CD14-positive monocyte (primary cell): ENCODE results near the gene EDEM1. TPM values are rescaled to one million over a fixed set of nuclear protein-coding genes. Genes with fewer than 3 reads are reported as not detected.

Source experiments
- DNase-seq, 3 donors: peaks; one replicate each; pipeline ENCODE4 v3.0.0-alpha.2; 2011 to 2022
- H2AFZ ChIP-seq: 2 replicates; pipeline ENCODE4 v1.6.0; 2012; ENCODE audit warnings: mild to moderate bottlenecking, low read depth, low read length, inconsistent platforms; ENCODE audit not compliant: insufficient read depth, poor library complexity, severe bottlenecking
- H3K27ac ChIP-seq, 2 donors: 1 replicate in 1 of 2; 2 replicates in 1 of 2; pipeline ENCODE4 v1.5.1; 2012 to 2013; ENCODE audit warnings: low read length in 2 of 2, control low read depth in 1 of 2, inconsistent platforms in 1 of 2, low read depth in 1 of 2, mild to moderate bottlenecking in 1 of 2
- H3K27me3 ChIP-seq, 2 donors: one replicate each; pipeline versions ENCODE4 v1.6.0 to v1.6.1; 2011 to 2013; ENCODE audit warnings: low read length in 2 of 2; ENCODE audit not compliant: control insufficient read depth in 2 of 2, insufficient read depth in 2 of 2
- H3K36me3 ChIP-seq, 2 donors: replicated peaks in 1 of 2; 1 replicate in 1 of 2; 2 replicates in 1 of 2; pipeline versions ENCODE4 v1.5.1 to v1.6.1; 2012 to 2013; ENCODE audit warnings: low read length in 2 of 2, control low read depth in 1 of 2, inconsistent platforms in 1 of 2, mild to moderate bottlenecking in 1 of 2; ENCODE audit not compliant: insufficient read depth in 2 of 2, control insufficient read depth in 1 of 2
- H3K4me1 ChIP-seq, 2 donors: 1 replicate in 1 of 2; 2 replicates in 1 of 2; pipeline versions ENCODE4 v1.5.1 to v1.6.1; 2012 to 2013; ENCODE audit warnings: low read length in 2 of 2, control low read depth in 1 of 2, inconsistent platforms in 1 of 2, mild to moderate bottlenecking in 1 of 2, moderate library complexity in 1 of 2; ENCODE audit not compliant: insufficient read depth in 2 of 2, control insufficient read depth in 1 of 2
- H3K4me2 ChIP-seq: replicated peaks from 2 replicates; pipeline ENCODE3; 2012; ENCODE audit warnings: low read length, moderate library complexity, mild to moderate bottlenecking; ENCODE audit not compliant: poor library complexity, severe bottlenecking; ENCODE audit errors: extremely low read depth
- H3K4me3 ChIP-seq, 3 experiments: fragments of 200-600 bp in 1 of 3; sonication (generic) in 1 of 3; replicated peaks in 1 of 3; 1 replicate in 2 of 3; 2 replicates in 1 of 3; pipeline ENCODE4 v1.5.1; 2011 to 2013; ENCODE audit warnings: low read length in 3 of 3, mild to moderate bottlenecking in 3 of 3, control low read depth in 2 of 3, low read depth in 2 of 3, inconsistent platforms in 1 of 3, moderate library complexity in 1 of 3
- H3K79me2 ChIP-seq: 2 replicates; pipeline ENCODE4 v1.6.0; 2012; ENCODE audit warnings: mild to moderate bottlenecking, control low read depth, inconsistent platforms, low read length, moderate library complexity; ENCODE audit not compliant: insufficient read depth
- H3K9ac ChIP-seq: 2 replicates; pipeline ENCODE4 v1.6.0; 2017; ENCODE audit warnings: low read length, mild to moderate bottlenecking; ENCODE audit not compliant: insufficient read depth, poor library complexity, severe bottlenecking
- H3K9me3 ChIP-seq, 2 donors: replicated peaks in 1 of 2; 1 replicate in 1 of 2; 2 replicates in 1 of 2; pipeline versions ENCODE4 v1.5.1 to v1.6.1; 2012 to 2013; ENCODE audit warnings: low read length in 2 of 2, control low read depth in 1 of 2; ENCODE audit not compliant: control insufficient read depth in 1 of 2, insufficient read depth in 1 of 2
- H4K20me1 ChIP-seq: 2 replicates; pipeline ENCODE4 v1.6.0; 2012; ENCODE audit warnings: mild to moderate bottlenecking, low read length, control low read depth, moderate library complexity; ENCODE audit not compliant: insufficient read depth
- H3K27ac Mint-ChIP-seq, 7 donors: one replicate each; pipeline ENCODE4 v1.8.0; 2020; ENCODE audit warnings: mild to moderate bottlenecking in 7 of 7, mixed read lengths in 7 of 7, moderate library complexity in 6 of 7, inconsistent platforms in 2 of 7
- H3K27me3 Mint-ChIP-seq, 3 donors: one replicate each; pipeline ENCODE4 v1.8.0; 2021 to 2022; ENCODE audit warnings: low read depth in 3 of 3, mild to moderate bottlenecking in 3 of 3, mixed read lengths in 3 of 3, moderate library complexity in 3 of 3, inconsistent platforms in 1 of 3
- H3K36me3 Mint-ChIP-seq, 2 donors: one replicate each; pipeline ENCODE4 v1.8.0; 2020; ENCODE audit warnings: mixed read lengths in 2 of 2, inconsistent platforms in 1 of 2, mild to moderate bottlenecking in 1 of 2
- H3K4me1 Mint-ChIP-seq: one replicate; pipeline ENCODE4 v1.8.0; 2020; ENCODE audit warnings: mild to moderate bottlenecking, mixed read lengths
- H3K4me3 Mint-ChIP-seq, 2 donors: one replicate each; pipeline ENCODE4 v1.8.0; 2020; ENCODE audit warnings: mild to moderate bottlenecking in 2 of 2, mixed read lengths in 2 of 2, moderate library complexity in 1 of 2
- H3K9me3 Mint-ChIP-seq, 7 donors: one replicate each; pipeline ENCODE4 v1.8.0; 2020 to 2022; ENCODE audit warnings: mixed read lengths in 7 of 7, mild to moderate bottlenecking in 6 of 7, moderate library complexity in 6 of 7, inconsistent platforms in 2 of 7
- WGBS: methylation state at CpG from one replicate; pipeline ENCODE4 v1.1.5; 2013; ENCODE audit warnings: missing lambda C conversion rate; ENCODE audit not compliant: insufficient coverage; 5-methylcytosine and 5-hydroxymethylcytosine counted together
- intact Hi-C, 2 donors: fragments of 100-400 bp; cut with micrococcal nuclease; formaldehyde crosslinking; loops; one replicate each; pipeline versions ENCODE4 v1.15.0 to v1.15.1; 2023
- polyA plus RNA-seq, 3 donors: library from polyadenylated mRNA; depleted of rRNA in 1 of 3; unstranded in 2 of 3; stranded (reverse) in 1 of 3; fragments of 300-500 nt in 2 of 3; fragments of >200 nt in 1 of 3; fragmentation: Illumina TruSeq in 2 of 3; gene quantifications; 1 replicate in 2 of 3; 2 replicates in 1 of 3; pipeline ENCODE4 v1.2.3, GENCODE V29; 2012 to 2021
- TF ChIP-seq, protein P1 (sequence below): fragments of 200-600 bp; IDR thresholded peaks from one replicate; pipeline ENCODE4 v1.8.0; 2022; ENCODE audit warnings: antibody characterized with exemption, mild to moderate bottlenecking

The EDEM1 gene
- polyA plus RNA-seq, 3 donors = 17.5 to 31.7 (median 23.7) TPM

DNA sequence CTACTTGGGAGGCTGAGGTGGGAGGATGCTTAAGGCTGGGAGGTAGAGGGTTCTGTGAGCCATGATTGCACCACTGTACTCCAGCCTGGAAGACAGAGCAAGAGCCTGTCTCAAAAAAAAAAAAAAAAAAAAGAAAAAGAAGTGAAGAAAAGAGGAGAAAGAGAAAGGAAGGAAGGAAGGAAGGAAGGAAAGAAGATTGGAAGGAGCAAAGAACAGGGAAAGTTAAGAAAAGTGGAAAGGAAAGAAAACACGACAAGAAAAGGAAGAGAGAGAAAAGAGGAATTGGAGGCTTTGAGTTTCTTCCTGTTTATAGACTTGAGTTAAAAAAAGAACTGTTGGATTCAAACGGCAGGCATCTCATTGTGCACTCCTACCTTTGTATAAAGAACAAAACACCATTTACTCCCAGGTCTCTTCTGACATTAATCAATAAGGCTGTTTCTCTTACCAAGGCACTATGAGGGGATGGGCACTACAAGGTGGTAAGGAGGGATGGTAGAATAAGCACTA is 73.5 kb downstream of the EDEM1 start:
- no peaks in the 10 kb centered on the region for H3K9me3 ChIP-seq
- peak overlapping the region in 1 of 2 donors; percentile 64 for H3K27ac ChIP-seq
- no CpG with 5 or more reads among the region's 2 CpGs for WGBS
- H3K79me2 ChIP-seq = no peaks in the 10 kb centered on the region
- peaks cover 26 to 29% of the 10 kb centered on the region in 2 donors for H3K4me1 ChIP-seq
- no peaks in the 10 kb centered on the region for H4K20me1 ChIP-seq
- H3K36me3 ChIP-seq = no peaks in the 10 kb centered on the region
- peak overlapping the region; percentile 28 to 82 (median 64) for H3K27ac Mint-ChIP-seq
- peak overlapping the region; percentile 6 to 77 for H3K4me3 Mint-ChIP-seq
- H3K4me2 ChIP-seq = peak overlapping the region; percentile 55
- TF ChIP-seq, protein P1, sequence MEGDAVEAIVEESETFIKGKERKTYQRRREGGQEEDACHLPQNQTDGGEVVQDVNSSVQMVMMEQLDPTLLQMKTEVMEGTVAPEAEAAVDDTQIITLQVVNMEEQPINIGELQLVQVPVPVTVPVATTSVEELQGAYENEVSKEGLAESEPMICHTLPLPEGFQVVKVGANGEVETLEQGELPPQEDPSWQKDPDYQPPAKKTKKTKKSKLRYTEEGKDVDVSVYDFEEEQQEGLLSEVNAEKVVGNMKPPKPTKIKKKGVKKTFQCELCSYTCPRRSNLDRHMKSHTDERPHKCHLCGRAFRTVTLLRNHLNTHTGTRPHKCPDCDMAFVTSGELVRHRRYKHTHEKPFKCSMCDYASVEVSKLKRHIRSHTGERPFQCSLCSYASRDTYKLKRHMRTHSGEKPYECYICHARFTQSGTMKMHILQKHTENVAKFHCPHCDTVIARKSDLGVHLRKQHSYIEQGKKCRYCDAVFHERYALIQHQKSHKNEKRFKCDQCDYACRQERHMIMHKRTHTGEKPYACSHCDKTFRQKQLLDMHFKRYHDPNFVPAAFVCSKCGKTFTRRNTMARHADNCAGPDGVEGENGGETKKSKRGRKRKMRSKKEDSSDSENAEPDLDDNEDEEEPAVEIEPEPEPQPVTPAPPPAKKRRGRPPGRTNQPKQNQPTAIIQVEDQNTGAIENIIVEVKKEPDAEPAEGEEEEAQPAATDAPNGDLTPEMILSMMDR = no peak
- no peaks in the 10 kb centered on the region for H3K27me3 Mint-ChIP-seq
- intact Hi-C loops = no loop called here
- H3K9me3 Mint-ChIP-seq = peaks cover 0 to 8% (median 5%) of the 10 kb centered on the region in 7 donors
- DNase-seq = peak in 2 of 3 donors; percentile 3 to 37
- H3K4me3 ChIP-seq = peak overlapping the region in 2 of 3 experiments; percentile 27 to 56
- peaks cover 33% of the 10 kb centered on the region for H3K4me1 Mint-ChIP-seq
- H3K27me3 ChIP-seq = no peaks in the 10 kb centered on the region
- H2AFZ ChIP-seq = peak overlapping the region; percentile 14
- H3K9ac ChIP-seq = no peak overlapping the region
- H3K36me3 Mint-ChIP-seq = no peaks in the 10 kb centered on the region

GRCh38 chr3:5262507-5262906 is 75.0 kb downstream of the EDEM1 start:
- Mint-ChIP-seq H3K4me3 (no peak overlapping the region), H3K27me3 (no peaks in the 10 kb centered on the region), H3K9me3 (peaks cover 0 to 8% (median 5%) of the 10 kb centered on the region in 7 donors), H3K27ac (no peak overlapping the region), H3K36me3 (no peaks in the 10 kb centered on the region), H3K4me1 (peaks cover 31% of the 10 kb centered on the region)
- intact Hi-C loops = no loop called here
- Histone ChIP-seq H3K79me2 (no peaks in the 10 kb centered on the region), H4K20me1 (no peaks in the 10 kb centered on the region), H3K9me3 (no peaks in the 10 kb centered on the region), H2AFZ (no peak overlapping the region), H3K4me3 (no peak overlapping the region), H3K4me1 (peaks cover 26 to 29% of the 10 kb centered on the region in 2 donors), H3K27ac (no peak overlapping the region), H3K36me3 (no peaks in the 10 kb centered on the region), H3K27me3 (no peaks in the 10 kb centered on the region), H3K4me2 (no peak overlapping the region), H3K9ac (no peak overlapping the region)
- no peak for DNase-seq
- 100% methylated on average over 1 of the region's 4 CpGs for WGBS
- TF ChIP-seq, protein P1 = no peak
